Umbilical cord (tissue), 2 donors: ENCODE results near the gene MAP4K1. TPM values are rescaled to one million over a fixed set of nuclear protein-coding genes. Genes with fewer than 3 reads are reported as not detected.
"Not testable (repeated sequence)": the region's sequence is repeated elsewhere in the genome, so short reads cannot be mapped to it uniquely, and the experiment has no call there.

Experiments used
- DNase-seq: peaks from one replicate; pipeline ENCODE4 v3.0.0-alpha.2; 2015; ENCODE audit warnings: low spot score
- total RNA-seq: library from RNA; depleted of rRNA; stranded (reverse); fragments of >200 nt; gene quantifications from one replicate; pipeline ENCODE4 v1.2.3, GENCODE V29; 2014; ENCODE audit warnings: low replicate concordance; ENCODE audit not compliant: insufficient read depth

The MAP4K1 gene
- total RNA-seq, 1 donor from 2014 or later: 0.96 TPM

DNA sequence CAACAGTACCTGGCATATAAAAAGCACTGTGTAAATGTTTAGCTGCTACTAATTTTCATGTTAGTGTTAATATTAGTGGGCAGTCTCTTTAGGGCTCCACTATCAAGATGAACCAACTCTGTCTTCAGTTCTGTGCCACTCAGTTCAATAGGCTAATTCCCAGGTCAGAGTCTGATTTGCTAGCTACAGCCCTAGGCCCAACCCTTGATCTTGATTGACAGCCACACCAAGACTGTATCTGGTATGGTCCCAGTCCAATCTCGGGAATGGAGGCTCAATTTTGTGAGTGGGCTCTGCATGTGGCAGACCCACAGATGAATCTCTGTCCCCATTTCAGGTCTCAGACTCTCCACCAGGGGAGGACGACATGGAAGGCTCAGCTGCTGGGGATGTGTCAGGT is 46.1 kb downstream of the MAP4K1 start:
- DNase-seq: no peak

DNA sequence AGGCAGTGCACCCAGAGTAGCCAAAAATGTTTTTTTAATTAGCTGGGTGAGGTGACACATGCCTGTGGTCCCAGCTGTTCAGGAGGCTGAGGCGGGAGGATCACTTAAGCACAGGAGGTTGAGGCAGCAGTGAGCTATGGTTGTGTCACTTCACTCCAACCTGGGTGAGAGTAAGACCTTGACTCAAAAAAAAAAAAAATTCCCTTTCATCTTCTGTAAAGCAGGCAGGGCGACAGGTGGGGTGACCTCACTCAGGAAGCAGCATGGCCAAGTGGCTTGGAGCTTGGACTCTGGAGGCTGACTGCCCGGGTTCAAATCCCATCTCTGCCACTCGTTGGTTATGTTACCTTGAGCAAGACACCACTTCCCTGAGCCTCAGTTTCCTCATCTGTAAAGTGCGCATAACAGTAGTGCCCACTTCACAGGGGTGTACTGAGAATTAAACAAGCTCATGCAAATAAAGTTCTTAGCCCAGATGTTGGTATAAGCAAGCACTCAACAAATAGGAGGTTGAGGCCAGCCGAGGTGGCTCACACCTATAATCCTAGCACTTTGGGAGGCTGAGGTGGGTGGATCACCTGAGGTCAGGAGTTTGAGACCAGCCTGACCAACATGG is 48.3 kb downstream of the MAP4K1 start:
- no peak for DNase-seq

DNA sequence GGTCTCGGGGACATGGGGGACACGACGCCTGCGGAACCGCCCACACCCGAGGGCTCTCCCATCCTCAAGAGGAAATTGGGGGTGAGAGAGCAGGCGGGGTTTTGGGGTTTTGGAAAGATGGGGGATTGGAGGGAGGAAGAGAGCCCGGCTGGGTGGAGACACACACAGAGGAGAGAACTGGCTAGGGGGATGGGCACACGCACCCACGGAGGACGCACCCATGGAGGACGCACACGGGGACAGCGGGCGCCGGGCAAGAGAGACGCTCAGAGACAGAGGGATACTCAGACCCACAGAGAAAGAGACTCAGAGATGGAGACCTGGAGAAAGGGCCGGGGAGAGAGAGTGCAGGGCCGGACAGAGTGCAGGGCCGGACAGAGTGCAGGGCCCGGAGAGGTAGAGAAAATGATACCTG is 52.1 kb downstream of the MAP4K1 start:
- DNase-seq: no peak

DNA sequence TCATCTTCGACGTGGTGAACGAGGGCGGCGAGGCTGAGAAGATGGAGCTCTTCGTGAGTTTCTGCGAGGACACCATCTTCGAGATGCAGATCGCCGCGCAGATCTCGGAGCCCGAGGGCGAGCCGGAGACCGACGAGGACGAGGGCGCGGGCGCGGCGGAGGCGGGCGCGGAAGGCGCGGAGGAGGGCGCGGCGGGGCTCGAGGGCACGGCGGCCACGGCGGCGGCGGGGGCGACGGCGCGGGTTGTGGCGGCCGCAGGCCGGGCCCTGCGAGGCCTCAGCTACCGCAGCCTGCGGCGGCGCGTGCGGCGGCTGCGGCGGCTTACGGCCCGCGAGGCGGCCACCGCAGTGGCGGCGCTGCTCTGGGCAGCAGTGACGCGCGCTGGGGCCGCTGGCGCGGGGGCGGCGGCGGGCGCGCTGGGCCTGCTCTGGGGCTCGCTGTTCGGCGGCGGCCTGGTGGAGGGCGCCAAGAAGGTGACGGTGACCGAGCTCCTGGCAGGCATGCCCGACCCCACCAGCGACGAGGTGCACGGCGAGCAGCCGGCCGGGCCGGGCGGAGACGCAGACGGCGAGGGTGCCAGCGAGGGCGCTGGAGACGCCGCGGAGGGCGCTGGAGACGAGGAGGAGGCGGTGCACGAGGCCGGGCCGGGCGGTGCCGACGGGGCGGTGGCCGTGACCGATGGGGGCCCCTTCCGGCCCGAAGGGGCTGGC is 52.6 kb downstream of the MAP4K1 start:
- no peak for DNase-seq

DNA sequence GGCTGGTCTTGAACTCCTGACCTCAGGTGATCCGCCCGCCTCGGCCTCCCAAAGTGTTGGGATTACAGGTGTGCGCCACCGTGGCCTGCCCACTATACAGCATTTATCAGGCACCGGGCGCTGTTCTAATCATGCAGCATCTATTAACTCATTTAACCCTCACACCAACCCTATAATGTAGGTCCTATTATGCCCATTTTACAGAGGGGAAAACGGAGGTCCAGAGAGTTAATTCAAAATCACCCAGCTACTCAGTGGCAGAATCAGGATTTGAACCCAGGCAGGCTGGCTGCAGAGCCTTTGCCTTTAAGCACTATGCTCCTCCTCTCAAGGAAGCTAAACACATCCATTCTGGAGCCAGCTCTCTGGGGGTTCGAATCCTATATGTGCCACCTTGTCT is 54.3 kb downstream of the MAP4K1 start:
- DNase-seq: no peak

DNA sequence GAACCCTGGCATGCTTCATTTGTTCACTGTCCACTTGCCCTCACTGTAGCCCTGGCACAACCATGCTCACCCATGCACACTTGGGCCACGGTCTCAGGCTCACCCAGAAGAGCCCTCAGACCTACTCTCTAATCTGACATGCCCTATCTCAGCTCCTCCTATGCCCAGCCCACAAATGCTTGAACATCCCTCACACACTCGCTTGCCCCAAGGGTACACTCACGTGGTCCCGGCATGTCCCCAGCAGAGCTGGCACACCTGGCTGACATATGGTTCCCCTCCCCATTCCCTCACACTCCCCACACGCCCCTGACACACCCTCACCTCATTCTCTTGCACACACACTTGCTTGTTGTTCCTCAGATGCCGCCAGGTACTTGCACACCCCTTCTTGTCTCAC is 55.7 kb downstream of the MAP4K1 start:
- no peak for DNase-seq

DNA sequence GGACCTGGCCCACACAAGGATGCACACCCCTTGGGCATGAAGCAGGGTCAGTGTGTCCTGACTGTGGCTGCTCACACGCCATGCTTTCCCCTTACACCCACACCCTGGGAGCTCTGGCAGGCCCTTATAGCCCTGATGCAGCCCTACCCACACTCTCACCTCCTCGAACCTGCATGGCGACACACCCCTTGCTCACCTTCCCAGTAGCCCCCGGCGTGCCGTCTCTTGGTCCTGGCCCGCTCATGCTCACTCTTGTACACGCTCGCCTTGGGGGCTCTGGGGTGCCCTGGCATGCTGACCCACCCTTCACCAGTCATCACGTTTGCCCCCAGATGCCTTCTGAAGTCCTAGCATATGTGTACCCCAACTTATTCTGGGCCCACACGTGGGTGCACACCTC is 56.1 kb downstream of the MAP4K1 start:
- DNase-seq: no peak

DNA sequence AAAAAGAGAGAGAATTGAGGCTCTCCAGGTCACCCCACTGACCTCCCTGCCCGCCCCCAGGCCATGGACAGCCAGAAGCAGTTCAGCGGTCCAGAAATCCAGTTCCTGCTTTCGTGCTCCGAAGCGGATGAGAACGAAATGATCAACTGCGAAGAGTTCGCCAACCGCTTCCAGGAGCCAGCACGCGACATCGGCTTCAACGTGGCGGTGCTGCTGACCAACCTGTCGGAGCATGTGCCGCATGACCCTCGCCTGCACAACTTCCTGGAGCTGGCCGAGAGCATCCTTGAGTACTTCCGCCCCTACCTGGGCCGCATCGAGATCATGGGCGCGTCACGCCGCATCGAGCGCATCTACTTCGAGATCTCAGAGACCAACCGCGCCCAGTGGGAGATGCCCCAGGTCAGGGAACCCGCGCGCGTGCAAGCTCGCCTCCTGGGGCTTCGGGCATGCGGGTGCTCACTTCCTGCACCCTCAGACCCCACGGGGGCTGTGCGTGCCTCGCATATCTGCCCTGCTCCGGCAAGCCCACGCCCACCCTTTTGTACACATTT is 56.6 kb downstream of the MAP4K1 start:
- no peak for DNase-seq

DNA sequence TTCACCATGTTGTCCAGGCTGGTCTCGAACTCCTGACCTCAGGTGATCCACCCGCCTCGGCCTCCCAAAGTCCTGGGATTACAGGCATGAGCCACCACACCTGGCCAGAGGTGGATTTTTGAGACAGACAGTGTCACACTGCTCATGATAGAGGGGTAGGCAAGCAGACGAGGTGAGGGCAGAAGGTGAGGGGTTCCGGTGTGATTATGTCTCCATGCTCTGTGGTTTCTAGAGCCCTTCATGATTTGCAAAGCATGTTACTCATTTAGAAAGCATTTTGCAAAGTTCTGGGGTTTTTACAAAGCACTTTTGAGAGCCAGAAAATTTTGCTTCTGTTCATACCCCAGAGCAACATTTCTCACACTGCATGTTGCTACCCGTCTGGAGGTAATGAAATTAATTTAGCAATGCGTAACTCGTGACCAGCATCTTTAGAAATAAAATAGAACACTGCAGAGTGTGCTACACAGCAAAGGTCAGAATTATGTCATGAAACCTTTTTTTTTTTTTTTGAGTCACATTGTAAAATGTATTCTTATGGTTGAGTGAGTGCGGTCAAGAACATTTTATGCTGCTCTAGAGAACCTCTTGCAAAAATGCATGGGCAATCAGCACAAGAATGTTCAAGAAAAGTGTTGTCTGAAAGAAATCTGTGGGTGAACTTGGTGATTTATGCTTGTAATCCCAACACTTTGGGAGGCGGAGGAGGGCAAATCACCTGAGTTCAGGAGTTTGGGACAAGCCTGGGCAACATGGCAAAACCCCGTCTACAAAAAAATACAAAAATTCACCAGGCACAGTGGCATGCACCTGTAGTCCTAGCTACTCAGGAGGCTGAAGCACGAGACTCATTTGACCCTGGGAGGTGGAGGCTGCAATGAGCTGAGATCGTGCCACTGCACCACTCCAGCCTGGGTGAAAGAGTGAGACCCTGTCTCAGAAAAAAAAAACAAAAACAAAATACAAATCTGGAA is 58.0 kb downstream of the MAP4K1 start:
- DNase-seq: peak; percentile 50

DNA sequence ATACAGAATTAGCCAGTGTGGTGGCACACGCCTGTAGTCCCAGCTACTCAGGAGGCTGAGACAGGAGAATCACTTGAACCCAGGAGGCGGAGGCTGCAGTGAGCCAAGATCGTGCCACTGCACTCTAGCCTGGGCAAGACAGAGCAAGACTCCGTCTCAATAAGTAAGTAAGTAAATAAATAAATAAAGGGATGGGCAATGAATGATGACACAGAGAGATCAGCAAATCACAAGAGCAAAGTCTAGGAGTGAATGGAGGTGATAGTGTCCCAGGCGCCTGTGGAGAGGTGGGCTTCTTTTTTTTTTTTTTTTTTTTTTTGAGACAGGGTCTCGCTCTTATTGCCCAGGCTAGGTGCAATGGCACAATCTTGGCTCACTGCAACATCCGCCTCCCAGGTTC is 58.8 kb downstream of the MAP4K1 start:
- DNase-seq: not testable (repeated sequence)

DNA sequence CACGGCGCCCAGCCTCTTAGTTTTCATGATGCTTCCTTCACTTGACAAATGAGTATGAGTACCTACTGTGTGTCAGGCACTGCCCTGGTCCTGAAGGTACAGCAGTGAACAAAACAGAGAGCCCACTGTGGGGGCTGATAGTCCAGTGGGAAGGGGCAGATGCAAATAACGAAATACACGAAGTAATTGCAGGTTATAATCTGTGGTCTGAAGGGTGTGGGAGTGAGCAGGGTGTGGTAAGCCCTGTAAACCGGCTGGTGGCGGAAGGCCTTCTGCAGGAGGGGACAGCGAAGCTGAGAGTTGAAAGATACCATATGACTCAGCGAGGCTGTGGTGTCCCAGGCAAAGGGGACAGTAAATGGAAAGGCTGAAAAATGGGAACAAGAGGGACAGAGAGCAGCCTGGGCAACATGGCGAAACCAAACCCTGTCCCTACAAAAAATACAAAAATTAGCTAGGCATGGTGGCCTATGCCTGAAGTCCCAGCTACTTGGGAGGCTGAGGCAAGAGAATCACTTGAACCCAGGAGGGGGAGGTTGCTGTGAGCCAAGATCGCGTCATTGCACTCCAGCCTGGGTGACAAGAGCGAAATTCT is 60.5 kb downstream of the MAP4K1 start:
- no peak for DNase-seq

DNA sequence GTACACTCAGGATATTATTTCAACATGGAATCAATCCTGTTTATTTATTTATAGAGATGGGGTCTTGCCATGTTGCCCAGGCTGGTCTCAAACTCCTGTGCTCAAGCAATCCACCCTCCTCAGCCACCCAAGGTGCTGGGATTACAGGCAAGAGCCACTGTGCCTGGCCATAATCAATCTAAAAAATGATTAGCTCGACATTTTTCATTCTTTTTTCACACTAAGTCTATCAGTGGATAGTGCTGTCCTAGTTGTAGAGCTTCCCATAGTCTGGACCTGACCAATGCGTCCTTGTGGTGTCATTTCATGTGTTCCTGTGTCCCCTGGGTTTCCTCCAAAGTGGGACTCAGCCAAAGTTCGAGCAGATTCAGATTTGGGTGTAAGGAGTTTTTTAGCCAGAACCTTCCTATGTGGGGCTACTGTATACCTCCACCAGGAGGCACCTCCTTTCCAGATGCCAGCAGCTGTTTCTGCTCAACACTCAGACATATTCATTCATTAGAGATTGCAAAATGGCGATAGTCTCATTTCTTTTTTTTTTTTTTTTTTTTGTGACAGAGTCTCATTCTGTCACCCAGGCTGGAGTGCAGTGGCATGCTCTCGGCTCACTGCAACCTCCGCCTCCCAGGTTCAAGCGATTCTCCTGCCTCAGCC is 61.1 kb downstream of the MAP4K1 start:
- no peak for DNase-seq

DNA sequence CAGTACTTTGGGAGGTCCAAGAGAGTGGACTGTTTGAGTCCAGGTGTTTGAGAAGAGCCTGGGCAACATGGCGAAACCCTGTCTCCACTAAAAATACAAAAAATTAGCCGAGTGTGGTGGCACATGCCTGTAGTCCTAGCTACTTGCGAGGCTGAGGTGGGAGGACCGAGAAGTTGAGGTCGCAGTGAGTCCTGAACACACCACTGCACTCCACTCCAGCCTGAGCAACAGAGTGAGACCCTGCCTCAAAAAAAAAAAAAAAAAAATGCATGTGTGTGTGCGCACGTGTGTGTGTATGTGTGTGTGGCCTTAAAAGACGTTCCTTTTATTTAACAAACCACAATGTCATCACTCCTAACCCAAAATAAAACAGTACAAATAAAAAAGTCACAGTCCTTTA is 62.6 kb downstream of the MAP4K1 start:
- no peak for DNase-seq

DNA sequence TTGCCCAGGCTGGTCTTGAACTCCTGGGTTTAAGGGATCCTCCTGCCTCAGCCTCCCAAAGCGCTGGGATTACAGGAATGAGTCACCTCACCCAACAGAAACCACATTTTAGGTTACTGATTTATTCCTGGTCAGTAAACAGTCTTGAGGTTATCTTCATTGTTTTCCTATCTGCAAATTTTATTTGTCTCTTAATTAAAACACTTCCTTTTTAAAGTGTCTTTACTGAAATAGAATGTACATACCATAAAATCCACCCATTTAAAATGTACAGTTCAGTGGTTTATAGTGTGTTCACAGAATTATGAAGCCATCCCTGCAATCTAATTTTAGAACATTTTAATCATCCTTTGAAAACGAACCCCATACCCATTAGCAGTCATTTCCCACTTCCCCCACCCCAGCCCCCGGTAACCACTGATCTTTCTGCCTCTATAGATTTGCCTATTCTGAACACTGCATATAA is 63.0 kb downstream of the MAP4K1 start:
- no peak for DNase-seq

DNA sequence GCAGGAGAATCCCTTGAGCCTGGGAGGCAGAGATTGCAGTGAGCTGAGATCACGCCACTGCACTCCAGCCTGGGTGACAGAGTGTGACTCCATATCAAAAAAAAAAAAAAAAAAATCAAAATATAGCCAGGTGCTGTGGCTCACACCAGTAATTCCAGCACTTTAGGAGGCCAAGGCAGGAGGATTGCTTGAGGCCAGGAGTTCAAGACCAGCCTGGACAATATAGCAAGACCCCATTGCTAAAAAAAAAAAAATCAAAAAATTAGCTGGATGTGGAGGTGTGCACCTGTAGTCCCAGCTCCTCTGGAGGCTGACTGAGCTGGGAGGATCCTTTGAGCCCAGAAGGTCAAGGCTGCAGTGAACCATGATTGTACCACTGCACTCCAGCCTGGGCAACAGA is 64.5 kb downstream of the MAP4K1 start:
- not testable (repeated sequence) for DNase-seq

DNA sequence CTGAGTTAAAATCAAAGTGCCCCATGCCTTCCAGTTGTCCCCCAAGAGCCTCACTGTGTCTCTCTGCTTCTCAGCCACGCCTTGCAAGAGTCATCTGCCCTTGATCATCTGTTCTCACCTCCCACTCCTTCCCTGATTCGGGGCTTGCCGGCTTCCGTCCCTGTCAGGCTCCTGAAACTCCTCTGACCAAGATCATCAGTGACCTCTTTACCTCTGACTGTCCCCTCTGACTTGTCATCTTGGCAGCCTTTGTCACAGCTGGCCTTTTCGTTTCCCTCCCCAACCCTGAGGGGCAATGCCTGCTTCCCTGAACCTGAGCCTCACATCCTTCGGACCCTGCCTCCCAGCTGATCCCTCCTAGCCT is 66.3 kb downstream of the MAP4K1 start:
- no peak for DNase-seq

DNA sequence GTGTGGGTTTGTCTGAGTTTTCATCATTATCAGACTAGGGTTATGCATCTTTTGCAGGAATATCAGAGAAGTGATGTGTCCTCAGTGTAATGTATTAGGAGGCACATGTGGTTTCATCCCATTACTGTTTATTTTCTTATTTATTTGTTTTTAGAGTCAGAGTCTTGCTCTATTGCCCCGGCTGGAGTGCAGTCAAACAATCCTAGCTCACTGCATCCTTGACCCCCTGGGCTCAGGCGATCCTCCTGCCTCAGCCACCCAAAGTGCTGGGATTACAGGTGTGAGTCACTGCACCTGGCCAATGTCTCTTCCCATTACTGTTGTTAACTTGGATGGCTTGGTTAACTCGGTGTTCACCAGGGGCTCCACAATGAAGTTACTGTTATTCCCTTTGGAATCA is 67.4 kb downstream of the MAP4K1 start:
- no peak for DNase-seq

DNA sequence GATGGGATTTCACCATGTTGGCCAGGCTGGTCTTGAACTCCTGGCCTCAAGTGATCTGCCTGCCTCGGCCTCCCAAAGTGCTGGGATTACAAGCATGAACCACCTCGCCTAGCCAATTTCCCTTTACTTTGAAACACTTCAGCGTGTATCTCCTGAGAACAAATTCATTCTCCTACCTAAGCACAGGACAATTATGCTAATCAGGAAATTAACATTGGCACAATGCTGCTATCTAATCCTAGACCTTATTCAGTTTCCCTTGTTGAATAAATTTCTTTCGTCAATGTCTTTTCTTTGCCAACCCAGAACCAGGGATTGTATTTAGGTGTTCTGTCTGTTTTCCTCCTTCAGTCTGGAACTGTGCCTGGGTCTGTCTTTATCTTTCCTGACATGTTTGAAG is 67.8 kb downstream of the MAP4K1 start:
- DNase-seq: no peak

DNA sequence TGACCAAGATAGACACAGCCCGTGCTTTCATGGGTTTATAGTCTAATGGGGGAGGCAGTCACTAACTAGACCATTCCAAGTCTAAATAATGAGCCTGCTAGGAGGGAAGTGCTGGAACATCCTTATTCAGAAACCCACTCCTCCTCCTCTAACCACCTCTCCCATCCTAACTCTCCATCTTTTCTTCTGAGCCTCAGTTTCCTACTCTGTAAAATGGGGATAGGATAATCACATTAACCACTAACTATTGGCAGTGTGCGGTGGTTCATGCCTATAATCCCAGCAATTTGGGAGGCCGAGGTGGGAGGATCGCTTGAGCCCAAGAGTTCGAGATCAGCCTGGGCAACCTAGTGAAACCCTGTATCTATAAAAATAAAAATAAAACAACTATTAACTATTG is 68.7 kb downstream of the MAP4K1 start:
- DNase-seq: no peak

DNA sequence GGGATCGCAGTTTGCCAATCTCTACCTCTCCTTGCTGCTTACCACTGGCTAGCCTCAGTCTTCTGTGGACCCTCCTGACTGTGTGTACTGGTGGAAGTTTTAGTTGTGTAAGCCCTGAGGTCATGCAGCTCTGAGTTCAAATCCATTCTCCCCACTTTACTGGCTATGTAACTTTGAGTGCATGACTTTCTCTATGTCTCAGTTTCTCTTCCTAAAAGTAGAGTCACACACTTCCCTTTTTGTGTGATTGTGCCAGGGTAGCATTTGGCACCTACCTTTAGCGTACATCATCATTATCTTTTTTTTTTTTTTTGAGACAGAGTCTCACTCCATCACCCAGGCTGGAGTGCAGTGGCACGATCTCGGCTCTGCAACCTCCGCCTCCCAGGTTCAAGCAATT is 70.3 kb downstream of the MAP4K1 start:
- no peak for DNase-seq

DNA sequence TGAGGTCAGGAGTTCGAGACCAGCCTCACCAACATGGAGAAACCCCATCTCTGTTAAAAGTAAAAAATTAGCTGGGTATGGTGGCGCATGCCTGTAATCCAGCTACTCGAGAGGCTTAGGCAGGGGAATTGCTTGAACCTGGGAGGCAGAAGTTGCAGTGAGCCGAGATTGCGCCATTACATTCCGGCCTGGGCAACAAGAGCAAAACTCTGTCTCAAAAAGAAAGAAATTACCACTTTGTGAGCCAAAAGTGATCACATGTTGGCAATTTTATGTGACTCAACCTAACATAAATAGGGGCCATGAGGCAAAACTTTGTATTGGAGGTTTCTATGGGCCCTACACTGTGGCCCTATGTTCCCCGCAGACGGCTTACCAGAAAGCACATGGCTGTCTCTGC is 72.2 kb downstream of the MAP4K1 start:
- no peak for DNase-seq
